Measurements from ENCODE around the gene EMC10.

GRCh38 chr19:50464348-50464747 is 12.0 kb upstream of the EMC10 start:
- TF ChIP-seq CTCF (conservative IDR thresholded peaks at IDR 0.05; ENCODE audit: low read length) (no peak), EZH2phosphoT487 (IDR thresholded peaks at IDR 0.05; ENCODE audit: borderline replicate concordance, low read depth, low read length) (no peak)
